GM10266 (cell line): ENCODE measurements around the gene SERINC4.

ENCODE experiments used
- DNase-seq: peaks from one replicate; pipeline ENCODE4 v3.0.0; 2012; ENCODE audit errors: extremely low spot score
- CTCF ChIP-seq: IDR thresholded peaks from 2 replicates; pipeline ENCODE4 v1.5.1; 2012; ENCODE audit warnings: mild to moderate bottlenecking, low read depth; ENCODE audit not compliant: control insufficient read depth, insufficient read depth; ENCODE audit errors: missing control alignments

Gene SERINC4

GRCh38 chr15:43792761-43793476, 7.1 kb downstream of the SERINC4 start:
- DNase-seq: peak; percentile 36
- TF ChIP-seq CTCF: no peak

- no peak for TF ChIP-seq CTCF
- peak; percentile 94 for DNase-seq
Observed at GRCh38 chr15:43791993-43792760, 7.8 kb downstream of the SERINC4 start, which contains the start of gene SERF2. SERF2 (plus strand) TSS chr15:43792320; CDS start chr15:43792377, 57 bp downstream.

GRCh38 chr15:43789409-43789808, 10.6 kb downstream of the SERINC4 start:
- TF ChIP-seq CTCF: no peak
- DNase-seq: no peak

GRCh38 chr15:43779016-43779415, 21.0 kb downstream of the SERINC4 start:
- no peak for TF ChIP-seq CTCF
- DNase-seq: no peak

GRCh38 chr15:43777267-43777914, 22.6 kb downstream of the SERINC4 start:
- TF ChIP-seq CTCF: peak; percentile 76
- DNase-seq: peak; percentile 72

GRCh38 chr15:43776718-43777266, 23.2 kb downstream of the SERINC4 start, which contains the start of gene ELL3:
ELL3 (minus strand) TSS chr15:43776966; CDS start chr15:43776901, 65 bp downstream.
- TF ChIP-seq CTCF: peak; percentile 5
- peak; percentile 55 for DNase-seq
